22Rv1 (cell line): ENCODE data around the gene IZUMO4.

Experiments used
- CTCF ChIP-seq: fragments of 450-650 bp; IDR thresholded peaks from 2 replicates; pipeline ENCODE4 v1.5.1; 2017; ENCODE audit warnings: mild to moderate bottlenecking
- ZFX ChIP-seq: fragments of 450-650 bp; IDR thresholded peaks from 2 replicates; pipeline ENCODE4 v1.6.1; 2017; ENCODE audit warnings: antibody characterized with exemption, borderline replicate concordance

- no peak for TF ChIP-seq CTCF
- no peak for TF ChIP-seq ZFX
Measured at GRCh38 chr19:2122251-2122650, 25.5 kb downstream of the IZUMO4 start.
